ENCODE results near the gene VAV2. TPM values are rescaled to one million over a fixed set of nuclear protein-coding genes. Genes with fewer than 3 reads are reported as not detected.

Gene VAV2
- total RNA-seq, 4 donors from 2014 or later: 9.1 to 13.5 (median 10.1) TPM

- peaks cover 0 to 30% (median 15%) of the 10 kb centered on the region in 4 donors for H3K36me3 ChIP-seq
- WGBS: 14% methylated on average over 15 of the region's 22 CpGs
- H3K4me3 ChIP-seq: peak overlapping the region in 2 of 4 donors; percentile 17 to 22
- peaks cover 19 to 34% (median 31%) of the 10 kb centered on the region in 4 donors for H3K4me1 ChIP-seq
- TF ChIP-seq EP300 (IDR thresholded peaks at IDR 0.05) (no peak), POLR2A (IDR thresholded peaks at IDR 0.05; ENCODE audit: low read depth) (no peak), CTCF (IDR thresholded peaks at IDR 0.05) (peak; percentile 95 to 96 (median 96)), POLR2AphosphoS5 (IDR thresholded peaks at IDR 0.05) (peak in 1 of 2 donors; percentile 58)
- no peak overlapping the region for H3K27ac ChIP-seq (replicated peaks in 1 of 4)
- no peaks in the 10 kb centered on the region for H3K27me3 ChIP-seq
- intact Hi-C loops (cut with DNase I): loop anchor here (1.0 to 10.0 kb wide), 2 partner anchors 200 to 302 kb away; no protein-coding TSS in a partner anchor
- DNase-seq (ENCODE audit: extremely low spot score): peak; percentile 95
- no peaks in the 10 kb centered on the region for H3K9me3 ChIP-seq
These were observed 199.2 kb downstream of the VAV2 start for GRCh38 chr9:133792721-133793470.

GRCh38 chr9:133791735-133792649, 200.1 kb downstream of the VAV2 start:
- 84% methylated on average over 16 of the region's 18 CpGs for WGBS
- no peaks in the 10 kb centered on the region for H3K9me3 ChIP-seq
- peaks cover 0 to 30% (median 17%) of the 10 kb centered on the region in 4 donors for H3K36me3 ChIP-seq
- H3K4me1 ChIP-seq: peaks cover 19 to 43% (median 39%) of the 10 kb centered on the region in 4 donors
- no peak overlapping the region for H3K27ac ChIP-seq (replicated peaks in 1 of 4)
- TF ChIP-seq POLR2A (IDR thresholded peaks at IDR 0.05; ENCODE audit: low read depth): no peak
- TF ChIP-seq EP300 (IDR thresholded peaks at IDR 0.05): no peak
- no peak for TF ChIP-seq CTCF (IDR thresholded peaks at IDR 0.05)
- no peak for TF ChIP-seq POLR2AphosphoS5 (IDR thresholded peaks at IDR 0.05)
- DNase-seq (ENCODE audit: extremely low spot score): no peak
- intact Hi-C loops (cut with DNase I): loop anchor here (10.0 kb wide), 1 partner anchor 303 kb away; no protein-coding TSS in a partner anchor
- no peaks in the 10 kb centered on the region for H3K27me3 ChIP-seq
- H3K4me3 ChIP-seq: no peak overlapping the region

GRCh38 chr9:133791069-133791468, 201.1 kb downstream of the VAV2 start:
- 95% methylated on average over 13 of the region's 13 CpGs for WGBS
- peaks cover 0 to 30% (median 17%) of the 10 kb centered on the region in 4 donors for H3K36me3 ChIP-seq
- H3K27me3 ChIP-seq: no peaks in the 10 kb centered on the region
- H3K4me1 ChIP-seq: peaks cover 19 to 43% (median 39%) of the 10 kb centered on the region in 4 donors
- H3K9me3 ChIP-seq: no peaks in the 10 kb centered on the region
- no peak overlapping the region for H3K4me3 ChIP-seq
- TF ChIP-seq CTCF (IDR thresholded peaks at IDR 0.05): no peak
- no peak for TF ChIP-seq POLR2AphosphoS5 (IDR thresholded peaks at IDR 0.05)
- TF ChIP-seq EP300 (IDR thresholded peaks at IDR 0.05): no peak
- DNase-seq (ENCODE audit: extremely low spot score): no peak
- intact Hi-C loops (cut with DNase I): loop anchor here (10.0 kb wide), 1 partner anchor 304 kb away; no protein-coding TSS in a partner anchor
- H3K27ac ChIP-seq (replicated peaks in 1 of 4): no peak overlapping the region

GRCh38 chr9:133789778-133790177, 202.3 kb downstream of the VAV2 start:
- intact Hi-C loops (cut with DNase I): loop anchor here (10.0 kb wide), 1 partner anchor 305 kb away; no protein-coding TSS in a partner anchor
- Histone ChIP-seq H3K4me1 (peaks cover 19 to 43% (median 39%) of the 10 kb centered on the region in 4 donors), H3K27me3 (no peaks in the 10 kb centered on the region), H3K9me3 (no peaks in the 10 kb centered on the region), H3K36me3 (peaks cover 0 to 40% (median 19%) of the 10 kb centered on the region in 4 donors), H3K4me3 (no peak overlapping the region), H3K27ac (replicated peaks in 1 of 4) (peak overlapping the region in 3 of 4 donors; percentile 38 to 58 (median 44))
- DNase-seq (ENCODE audit: extremely low spot score): no peak
- TF ChIP-seq CTCF (IDR thresholded peaks at IDR 0.05) (no peak), EP300 (IDR thresholded peaks at IDR 0.05) (no peak), POLR2AphosphoS5 (IDR thresholded peaks at IDR 0.05) (no peak), POLR2A (IDR thresholded peaks at IDR 0.05; ENCODE audit: low read depth) (no peak)
- WGBS: 83% methylated on average over 6 of the region's 8 CpGs

Measured in esophagus muscularis mucosa (tissue), 4 donors.